ENCODE measurements around the gene NME1. TPM values are rescaled to one million over a fixed set of nuclear protein-coding genes. Genes with fewer than 3 reads are reported as not detected.

The NME1 gene
- total RNA-seq, 1 experiment from 2014 or later = 345 TPM

DNA sequence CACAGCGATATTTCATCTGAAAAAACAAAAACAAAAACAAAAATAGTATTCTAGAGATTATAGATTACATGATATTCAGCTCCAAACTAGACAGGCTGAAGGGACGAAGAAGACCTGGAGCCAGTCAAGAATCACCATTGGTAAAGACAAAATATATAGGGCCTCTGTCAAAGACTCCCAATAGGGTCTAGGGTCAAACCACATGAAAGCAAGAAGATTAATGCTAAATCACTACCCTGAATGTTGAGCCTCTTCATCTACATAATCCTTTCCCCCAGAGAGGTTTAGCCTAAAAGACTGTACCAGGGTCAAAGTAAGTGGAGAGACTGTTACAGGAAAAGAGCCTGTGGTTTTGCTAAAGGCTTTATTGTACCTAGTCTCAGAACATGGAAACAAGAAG lies 10.8 kb upstream of the NME1 start:
- no peak overlapping the region for H3K4me3 ChIP-seq (ENCODE audit: low read depth in 2 of 2, low read length in 2 of 2)
- in situ Hi-C loops (cut with HindIII; ENCODE audit: low pct_unique_long_range_greater_than_20kb, low sequenced_read_pairs) = no loop called here
- H3K36me3 ChIP-seq (ENCODE audit: control insufficient read depth, insufficient read depth, low read length) = no peaks in the 10 kb centered on the region
- no peak for DNase-seq (ENCODE audit: low read depth, low spot score)
- CTCF ChIA-PET = interaction anchor here (0.6 kb wide), 1 partner anchor 572 kb away, joined by 3 read pairs; no protein-coding TSS in a partner anchor
- H3K27me3 ChIP-seq (ENCODE audit: control insufficient read depth, insufficient read depth, low read length) = no peaks in the 10 kb centered on the region
- no TSS peak for BruUV-seq (replicated peaks)
- H3K9me3 ChIP-seq (ENCODE audit: control insufficient read depth, insufficient read depth, low read depth, low read length) = no peaks in the 10 kb centered on the region
- H3K27ac ChIP-seq (ENCODE audit: low read length) = no peak overlapping the region
- H3K4me1 ChIP-seq (ENCODE audit: control insufficient read depth, insufficient read depth, low read length) = no peaks in the 10 kb centered on the region
- POLR2A ChIA-PET = interaction anchor here (0.6 kb wide), 1 partner anchor 12 kb away, joined by 10 read pairs; no protein-coding TSS in a partner anchor
- intact Hi-C loops (cut with micrococcal nuclease; ENCODE audit: unreplicated experiment) = no loop called here
- no peak for ATAC-seq
- TF ChIP-seq, protein P1, sequence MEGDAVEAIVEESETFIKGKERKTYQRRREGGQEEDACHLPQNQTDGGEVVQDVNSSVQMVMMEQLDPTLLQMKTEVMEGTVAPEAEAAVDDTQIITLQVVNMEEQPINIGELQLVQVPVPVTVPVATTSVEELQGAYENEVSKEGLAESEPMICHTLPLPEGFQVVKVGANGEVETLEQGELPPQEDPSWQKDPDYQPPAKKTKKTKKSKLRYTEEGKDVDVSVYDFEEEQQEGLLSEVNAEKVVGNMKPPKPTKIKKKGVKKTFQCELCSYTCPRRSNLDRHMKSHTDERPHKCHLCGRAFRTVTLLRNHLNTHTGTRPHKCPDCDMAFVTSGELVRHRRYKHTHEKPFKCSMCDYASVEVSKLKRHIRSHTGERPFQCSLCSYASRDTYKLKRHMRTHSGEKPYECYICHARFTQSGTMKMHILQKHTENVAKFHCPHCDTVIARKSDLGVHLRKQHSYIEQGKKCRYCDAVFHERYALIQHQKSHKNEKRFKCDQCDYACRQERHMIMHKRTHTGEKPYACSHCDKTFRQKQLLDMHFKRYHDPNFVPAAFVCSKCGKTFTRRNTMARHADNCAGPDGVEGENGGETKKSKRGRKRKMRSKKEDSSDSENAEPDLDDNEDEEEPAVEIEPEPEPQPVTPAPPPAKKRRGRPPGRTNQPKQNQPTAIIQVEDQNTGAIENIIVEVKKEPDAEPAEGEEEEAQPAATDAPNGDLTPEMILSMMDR (IDR thresholded peaks at IDR 0.05) = no peak
- no peak for TF ChIP-seq TCF7L2 (IDR thresholded peaks at IDR 0.05; ENCODE audit: low read depth, low read length)
- TF ChIP-seq SIN3A (IDR thresholded peaks at IDR 0.05; ENCODE audit: borderline replicate concordance, insufficient read depth, low read depth, low read length) = no peak
- TF ChIP-seq, protein P2, sequence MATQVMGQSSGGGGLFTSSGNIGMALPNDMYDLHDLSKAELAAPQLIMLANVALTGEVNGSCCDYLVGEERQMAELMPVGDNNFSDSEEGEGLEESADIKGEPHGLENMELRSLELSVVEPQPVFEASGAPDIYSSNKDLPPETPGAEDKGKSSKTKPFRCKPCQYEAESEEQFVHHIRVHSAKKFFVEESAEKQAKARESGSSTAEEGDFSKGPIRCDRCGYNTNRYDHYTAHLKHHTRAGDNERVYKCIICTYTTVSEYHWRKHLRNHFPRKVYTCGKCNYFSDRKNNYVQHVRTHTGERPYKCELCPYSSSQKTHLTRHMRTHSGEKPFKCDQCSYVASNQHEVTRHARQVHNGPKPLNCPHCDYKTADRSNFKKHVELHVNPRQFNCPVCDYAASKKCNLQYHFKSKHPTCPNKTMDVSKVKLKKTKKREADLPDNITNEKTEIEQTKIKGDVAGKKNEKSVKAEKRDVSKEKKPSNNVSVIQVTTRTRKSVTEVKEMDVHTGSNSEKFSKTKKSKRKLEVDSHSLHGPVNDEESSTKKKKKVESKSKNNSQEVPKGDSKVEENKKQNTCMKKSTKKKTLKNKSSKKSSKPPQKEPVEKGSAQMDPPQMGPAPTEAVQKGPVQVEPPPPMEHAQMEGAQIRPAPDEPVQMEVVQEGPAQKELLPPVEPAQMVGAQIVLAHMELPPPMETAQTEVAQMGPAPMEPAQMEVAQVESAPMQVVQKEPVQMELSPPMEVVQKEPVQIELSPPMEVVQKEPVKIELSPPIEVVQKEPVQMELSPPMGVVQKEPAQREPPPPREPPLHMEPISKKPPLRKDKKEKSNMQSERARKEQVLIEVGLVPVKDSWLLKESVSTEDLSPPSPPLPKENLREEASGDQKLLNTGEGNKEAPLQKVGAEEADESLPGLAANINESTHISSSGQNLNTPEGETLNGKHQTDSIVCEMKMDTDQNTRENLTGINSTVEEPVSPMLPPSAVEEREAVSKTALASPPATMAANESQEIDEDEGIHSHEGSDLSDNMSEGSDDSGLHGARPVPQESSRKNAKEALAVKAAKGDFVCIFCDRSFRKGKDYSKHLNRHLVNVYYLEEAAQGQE (IDR thresholded peaks at IDR 0.05; ENCODE audit: insufficient read depth in 1 of 2, low read depth in 2 of 2, low read length in 1 of 2) = no peak
- no peak for TF ChIP-seq POLR2AphosphoS5 (IDR thresholded peaks at IDR 0.05; ENCODE audit: low read depth, low read length)

DNA sequence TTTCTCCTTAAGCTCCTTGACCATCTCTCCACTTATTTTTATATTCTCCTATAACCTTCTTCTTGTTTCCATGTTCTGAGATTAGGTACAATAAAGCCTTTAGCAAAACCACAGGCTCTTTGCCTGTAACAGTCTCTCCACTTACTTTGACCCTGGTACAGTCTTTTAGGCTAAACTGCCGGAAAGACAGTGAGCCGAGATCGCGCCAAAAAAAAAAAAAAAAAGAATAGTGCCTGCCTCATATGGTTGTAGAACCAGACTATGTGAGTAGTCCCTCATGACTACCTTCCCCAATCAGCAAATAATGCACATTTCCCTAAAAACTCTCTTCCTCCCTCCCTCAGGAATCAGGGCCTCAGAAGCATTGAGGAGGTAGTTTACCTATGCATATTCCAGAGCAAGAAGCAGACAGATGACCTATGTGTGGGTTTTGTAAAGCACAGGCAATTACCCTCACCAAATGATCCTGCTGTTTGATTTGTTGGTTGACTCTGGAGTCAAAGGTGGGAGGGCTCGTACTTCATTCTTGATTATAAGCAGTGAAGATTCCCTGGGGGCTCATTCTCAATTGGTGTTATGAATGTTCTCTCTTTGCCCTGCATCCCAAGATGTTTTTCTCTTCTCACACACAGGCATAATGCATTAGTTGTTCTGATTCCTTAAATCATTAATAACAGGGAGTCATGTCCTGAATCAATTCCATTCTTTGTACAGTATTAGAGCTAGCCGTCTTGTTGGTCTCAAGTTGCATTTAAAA lies 8.9 kb upstream of the NME1 start:
- H3K27ac ChIP-seq (ENCODE audit: low read length) = no peak overlapping the region
- ChIA-PET CTCF (no interaction called here), POLR2A (no interaction called here)
- TF ChIP-seq POLR2AphosphoS5 (IDR thresholded peaks at IDR 0.05; ENCODE audit: low read depth, low read length) (no peak), TCF7L2 (IDR thresholded peaks at IDR 0.05; ENCODE audit: low read depth, low read length) (no peak), SIN3A (IDR thresholded peaks at IDR 0.05; ENCODE audit: borderline replicate concordance, insufficient read depth, low read depth, low read length) (no peak)
- TF ChIP-seq, protein P1 (IDR thresholded peaks at IDR 0.05) = no peak
- intact Hi-C loops (cut with micrococcal nuclease; ENCODE audit: unreplicated experiment) = no loop called here
- no peaks in the 10 kb centered on the region for H3K9me3 ChIP-seq (ENCODE audit: control insufficient read depth, insufficient read depth, low read depth, low read length)
- BruUV-seq (replicated peaks) = no TSS peak
- H3K27me3 ChIP-seq (ENCODE audit: control insufficient read depth, insufficient read depth, low read length) = no peaks in the 10 kb centered on the region
- DNase-seq (ENCODE audit: low read depth, low spot score) (no peak), ATAC-seq (no peak)
- H3K4me1 ChIP-seq (ENCODE audit: control insufficient read depth, insufficient read depth, low read length) = no peaks in the 10 kb centered on the region
- H3K36me3 ChIP-seq (ENCODE audit: control insufficient read depth, insufficient read depth, low read length) = no peaks in the 10 kb centered on the region
- in situ Hi-C loops (cut with HindIII; ENCODE audit: low pct_unique_long_range_greater_than_20kb, low sequenced_read_pairs) = no loop called here
- H3K4me3 ChIP-seq (ENCODE audit: low read depth in 2 of 2, low read length in 2 of 2) = no peak overlapping the region

Data from Panc1 (cell line).